Measurements from ENCODE around the gene ELANE.
"Not testable (repeated sequence)": the region's sequence is repeated elsewhere in the genome, so short reads cannot be mapped to it uniquely, and the experiment has no call there.

ELANE gene

GRCh38 chr19:835210-835810, 16.8 kb upstream of the ELANE start:
- Histone ChIP-seq H3K9me3 (no peaks in the 10 kb centered on the region), H3K4me3 (ENCODE audit: low read depth in 1 of 2, low read length in 1 of 2) (no peak overlapping the region), H3K27me3 (peaks cover 42% of the 10 kb centered on the region), H3K27ac (no peak overlapping the region), H3K36me3 (no peaks in the 10 kb centered on the region), H3K4me1 (ENCODE audit: control insufficient read depth in 1 of 2, insufficient read depth in 1 of 2, low read depth in 1 of 2, low read length in 1 of 2) (peaks cover 35 to 47% of the 10 kb centered on the region in 2 experiments)
- TF ChIP-seq CTCF (IDR thresholded peaks at IDR 0.05), result no peak

- H3K4me3 ChIP-seq (ENCODE audit: low read depth in 1 of 2, low read length in 1 of 2), result peak within 1 kb of the TSS in 1 of 2 experiments; percentile 24
- TF ChIP-seq CTCF (IDR thresholded peaks at IDR 0.05), result no peak
- H3K27ac ChIP-seq, result no peak within 1 kb of the TSS
- no peaks in the 10 kb centered on the region for H3K9me3 ChIP-seq
- H3K36me3 ChIP-seq, result no peaks in the 10 kb centered on the region
- H3K27me3 ChIP-seq, result peaks cover 50% of the 10 kb centered on the region
- peaks cover 53 to 56% of the 10 kb centered on the region in 2 experiments for H3K4me1 ChIP-seq (ENCODE audit: control insufficient read depth in 1 of 2, insufficient read depth in 1 of 2, low read depth in 1 of 2, low read length in 1 of 2)
These were observed 11.4 kb upstream of the ELANE start, which contains the start of gene PRTN3 for GRCh38 chr19:840519-841206. Gene PRTN3, plus strand, starts transcription at chr19:840999. Its CDS starts 10 bp downstream, at chr19:841009.

GRCh38 chr19:842802-843179, 9.3 kb upstream of the ELANE start:
- not testable (repeated sequence) for H3K4me3 ChIP-seq (ENCODE audit: low read depth in 1 of 2, low read length in 1 of 2); H3K27ac ChIP-seq
- peaks cover 58% of the 10 kb centered on the region for H3K27me3 ChIP-seq

GRCh38 chr19:843180-843835, 8.8 kb upstream of the ELANE start:
- H3K9me3 ChIP-seq, result no peaks in the 10 kb centered on the region
- H3K36me3 ChIP-seq, result no peaks in the 10 kb centered on the region
- H3K4me1 ChIP-seq (ENCODE audit: control insufficient read depth in 1 of 2, insufficient read depth in 1 of 2, low read depth in 1 of 2, low read length in 1 of 2), result peaks cover 57 to 66% of the 10 kb centered on the region in 2 experiments
- TF ChIP-seq CTCF (IDR thresholded peaks at IDR 0.05), result no peak
- H3K27ac ChIP-seq, result no peak overlapping the region
- peak overlapping the region; percentile 54 to 66 for H3K4me3 ChIP-seq (ENCODE audit: low read depth in 1 of 2, low read length in 1 of 2)
- peaks cover 64% of the 10 kb centered on the region for H3K27me3 ChIP-seq

More at GRCh38 chr19:842802-843179, 9.3 kb upstream of the ELANE start:
- H3K4me1 ChIP-seq (ENCODE audit: control insufficient read depth in 1 of 2, insufficient read depth in 1 of 2, low read depth in 1 of 2, low read length in 1 of 2), result peaks cover 52 to 61% of the 10 kb centered on the region in 2 experiments
- not testable (repeated sequence) for H3K36me3 ChIP-seq, H3K9me3 ChIP-seq

- H3K9me3 ChIP-seq, result no peaks in the 10 kb centered on the region
- no peaks in the 10 kb centered on the region for H3K36me3 ChIP-seq
- H3K27me3 ChIP-seq, result peaks cover 70% of the 10 kb centered on the region
- H3K27ac ChIP-seq, result no peak overlapping the region
- peak overlapping the region; percentile 54 to 66 for H3K4me3 ChIP-seq (ENCODE audit: low read depth in 1 of 2, low read length in 1 of 2)
- H3K4me1 ChIP-seq (ENCODE audit: control insufficient read depth in 1 of 2, insufficient read depth in 1 of 2, low read depth in 1 of 2, low read length in 1 of 2), result peaks cover 55 to 68% of the 10 kb centered on the region in 2 experiments
- TF ChIP-seq CTCF (IDR thresholded peaks at IDR 0.05), result no peak
These were observed 8.1 kb upstream of the ELANE start for GRCh38 chr19:843836-844545.
